HL-60/S4 treated with phorbol 12-myristate 13-acetate at 8.2 ng/mL for 4 days and 3 days (cell line): ENCODE results near the gene CACNB4.

Experiments
- in situ Hi-C: fragments of 300-500 bp; cut with MboI; formaldehyde crosslinking; loops from 2 replicates; pipeline ENCODE4 v1.15.0; 2022; ENCODE audit warnings: low sequenced_read_pairs

The CACNB4 gene

GRCh38 chr2:151981886-151982285 lies 117.0 kb downstream of the CACNB4 start:
- in situ Hi-C loops = no loop called here

- in situ Hi-C loops = no loop called here
These were observed 119.2 kb downstream of the CACNB4 start for GRCh38 chr2:151979694-151980093.

- in situ Hi-C loops = no loop called here
These were observed 120.1 kb downstream of the CACNB4 start for GRCh38 chr2:151978709-151979108.

- in situ Hi-C loops = no loop called here
These were observed 121.2 kb downstream of the CACNB4 start for GRCh38 chr2:151977631-151978030.

- in situ Hi-C loops = no loop called here
These were observed 121.9 kb downstream of the CACNB4 start for GRCh38 chr2:151976945-151977353.

- in situ Hi-C loops = no loop called here
These were observed 123.1 kb downstream of the CACNB4 start for GRCh38 chr2:151975460-151976414.

- in situ Hi-C loops = no loop called here
These were observed 123.9 kb downstream of the CACNB4 start for GRCh38 chr2:151974988-151975387.

GRCh38 chr2:151973901-151974199 lies 125.0 kb downstream of the CACNB4 start:
- in situ Hi-C loops = no loop called here

GRCh38 chr2:151973013-151973900 lies 125.6 kb downstream of the CACNB4 start:
- in situ Hi-C loops = no loop called here

GRCh38 chr2:151972241-151973012 lies 126.4 kb downstream of the CACNB4 start:
- in situ Hi-C loops = no loop called here

- in situ Hi-C loops = no loop called here
These were observed 127.4 kb downstream of the CACNB4 start for GRCh38 chr2:151971301-151972051.

GRCh38 chr2:151968770-151969470 lies 129.9 kb downstream of the CACNB4 start:
- in situ Hi-C loops = no loop called here

GRCh38 chr2:151967829-151968722 lies 130.8 kb downstream of the CACNB4 start:
- in situ Hi-C loops = no loop called here

- in situ Hi-C loops = no loop called here
These were observed 133.0 kb downstream of the CACNB4 start for GRCh38 chr2:151965884-151966283.

GRCh38 chr2:151961558-151961957 lies 137.3 kb downstream of the CACNB4 start:
- in situ Hi-C loops = no loop called here

GRCh38 chr2:151959238-151959637 lies 139.6 kb downstream of the CACNB4 start:
- in situ Hi-C loops = no loop called here

GRCh38 chr2:151953467-151953866 lies 145.4 kb downstream of the CACNB4 start:
- in situ Hi-C loops = no loop called here

- in situ Hi-C loops = no loop called here
These were observed 146.0 kb downstream of the CACNB4 start for GRCh38 chr2:151952691-151953456.
